HK-2 (cell line): ENCODE measurements around the gene BIRC2.

Source experiments
- DNase-seq: peaks from one replicate; pipeline ENCODE4 v3.0.0-alpha.2; 2018; ENCODE audit not compliant: unreplicated experiment

The BIRC2 gene

GRCh38 chr11:102401905-102402304 lies 54.9 kb downstream of the BIRC2 start:
- DNase-seq: no peak

DNA sequence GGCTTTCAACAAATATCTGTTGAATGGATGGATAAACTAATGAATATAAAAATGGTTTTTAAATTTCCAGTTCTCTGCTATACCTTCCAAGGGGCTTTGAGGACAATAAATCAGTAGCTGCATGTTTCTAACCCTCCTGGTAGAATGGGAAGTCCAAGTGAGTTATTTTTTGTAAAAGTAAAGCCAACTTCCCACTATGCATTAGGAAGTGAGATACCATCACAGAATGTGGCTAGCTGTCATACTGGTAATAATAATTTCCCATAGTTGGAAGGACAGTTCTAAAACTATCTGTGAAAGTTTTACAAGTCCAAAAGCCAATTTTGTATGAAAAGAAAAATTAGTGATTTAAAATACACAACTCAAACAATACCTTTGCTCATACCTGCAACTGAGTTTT lies 55.5 kb downstream of the BIRC2 start:
- DNase-seq: no peak

DNA sequence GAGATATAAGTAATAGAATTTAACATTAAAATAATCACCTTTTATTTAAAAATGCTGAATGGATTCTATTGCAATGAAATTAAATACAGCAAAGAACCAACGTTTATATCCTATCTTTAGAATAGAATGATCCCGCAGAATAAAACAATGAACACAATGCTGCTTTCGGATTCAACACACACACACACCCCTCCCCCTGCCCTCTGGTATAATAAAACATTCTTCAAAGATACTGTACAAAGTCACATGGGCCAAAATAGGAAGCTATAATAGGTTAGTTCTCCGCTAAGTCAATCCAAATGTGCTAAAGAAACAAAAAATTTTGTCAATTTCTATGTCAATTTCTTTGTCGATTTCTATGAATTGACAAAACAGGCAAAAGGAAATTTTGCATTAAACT lies 58.5 kb downstream of the BIRC2 start:
- DNase-seq: no peak

DNA sequence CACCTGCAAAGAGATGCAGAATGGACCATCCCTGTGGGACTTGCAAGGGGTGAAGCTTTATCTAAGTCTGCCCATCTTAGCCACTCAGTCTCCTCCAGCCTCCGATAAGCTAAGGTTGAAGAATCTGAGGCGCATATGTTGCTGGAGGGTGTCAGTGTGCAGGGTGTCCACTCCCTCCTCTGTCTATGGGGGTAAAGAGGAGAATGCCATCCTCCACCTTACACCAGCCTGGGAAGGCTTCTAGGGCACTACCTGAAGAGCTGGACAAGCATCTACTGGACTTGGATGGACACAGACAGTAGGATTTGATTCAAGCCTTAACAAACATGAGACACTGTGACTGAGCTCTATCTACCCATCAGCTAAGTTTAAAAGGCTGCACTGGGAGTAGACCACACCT lies 59.1 kb downstream of the BIRC2 start:
- DNase-seq: no peak

GRCh38 chr11:102407901-102408300 lies 60.9 kb downstream of the BIRC2 start:
- DNase-seq: no peak

- no peak for DNase-seq
Observed at GRCh38 chr11:102408339-102408738, 61.3 kb downstream of the BIRC2 start.

DNA sequence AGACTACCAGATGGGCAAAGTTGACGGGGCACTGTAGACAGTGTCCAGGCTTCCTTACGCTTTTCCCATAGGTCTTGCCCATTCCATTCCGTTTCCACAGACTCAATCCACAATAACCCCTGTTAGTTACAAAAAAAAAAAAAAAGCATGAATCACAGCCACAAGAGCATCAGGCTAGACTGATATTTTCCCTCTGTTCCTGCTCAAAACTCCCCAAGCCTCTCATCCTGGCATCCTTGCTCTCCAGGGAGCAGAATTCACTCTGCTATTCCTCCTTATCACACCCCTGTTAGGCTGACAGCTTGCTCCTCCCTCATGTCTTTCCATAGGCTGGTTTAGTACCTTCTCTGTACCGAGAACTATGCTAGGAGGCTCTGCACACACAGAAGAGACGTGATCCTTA lies 63.4 kb downstream of the BIRC2 start:
- no peak for DNase-seq

DNA sequence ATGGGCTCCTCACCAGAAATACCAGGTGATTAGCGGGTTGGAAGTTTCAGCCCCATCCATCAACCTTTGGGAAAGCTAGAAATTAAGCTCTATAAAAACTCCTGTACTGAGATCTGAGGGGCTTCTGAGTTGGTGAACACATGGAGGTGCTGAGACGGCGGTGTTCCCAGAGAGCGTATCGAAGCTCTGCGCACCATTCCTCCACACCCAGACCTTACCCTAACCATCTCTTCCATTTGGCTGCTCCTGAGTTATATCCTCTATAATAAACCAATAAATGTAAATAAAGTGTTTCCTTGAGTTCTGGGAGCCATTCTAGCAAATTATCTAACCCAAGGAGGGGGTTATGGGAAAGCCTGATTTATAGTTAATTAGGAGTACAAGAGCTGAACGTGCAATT lies 64.1 kb downstream of the BIRC2 start:
- DNase-seq: no peak

- DNase-seq: no peak
Observed at GRCh38 chr11:102413497-102413896, 66.5 kb downstream of the BIRC2 start.

GRCh38 chr11:102414559-102414958 lies 67.5 kb downstream of the BIRC2 start:
- no peak for DNase-seq

DNA sequence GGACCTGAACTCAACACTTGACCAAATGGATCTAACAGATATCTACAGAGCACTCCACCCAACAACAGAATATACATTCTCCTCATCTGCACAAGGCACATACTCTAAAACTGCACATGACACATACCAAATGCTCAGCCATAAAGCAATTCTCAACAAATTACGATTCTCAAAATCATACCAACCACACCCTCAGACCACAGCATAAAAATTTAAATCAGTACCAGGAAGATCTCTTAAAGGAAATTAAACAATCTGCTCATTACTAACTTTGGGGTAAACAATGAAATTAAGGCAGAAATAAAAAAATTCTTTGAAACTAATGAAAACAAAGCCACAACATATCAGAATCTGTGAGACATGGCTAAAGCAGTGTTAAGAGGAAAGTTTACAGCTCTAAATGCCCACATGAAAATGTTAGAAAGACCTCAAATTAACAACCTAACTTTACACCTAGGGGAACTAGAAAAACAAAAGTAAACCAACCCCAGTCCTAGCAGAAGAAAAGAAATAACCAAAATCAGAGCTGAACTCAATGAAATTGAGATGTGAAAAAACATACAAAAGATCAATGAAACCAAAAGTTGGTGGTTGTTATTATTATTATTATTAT lies 68.4 kb downstream of the BIRC2 start:
- DNase-seq: no peak

DNA sequence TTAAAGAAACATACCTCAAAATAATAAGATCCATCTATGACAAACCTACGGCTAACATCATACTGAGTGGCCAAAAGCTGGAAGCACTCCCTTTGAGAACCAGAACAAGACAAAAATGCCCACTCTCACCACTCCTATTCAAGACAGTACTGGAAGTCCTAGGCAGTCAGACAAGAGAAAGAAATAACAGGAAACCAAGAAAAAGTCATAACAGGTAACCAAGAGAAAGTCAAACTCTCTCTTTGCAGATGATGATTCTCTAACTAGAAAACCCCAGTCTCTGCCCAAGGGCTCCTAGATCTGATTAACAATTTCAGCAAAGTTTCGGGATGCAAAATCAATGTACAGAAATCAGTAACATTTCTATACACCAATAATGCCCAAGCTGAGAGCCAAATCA lies 70.0 kb downstream of the BIRC2 start:
- DNase-seq: no peak

DNA sequence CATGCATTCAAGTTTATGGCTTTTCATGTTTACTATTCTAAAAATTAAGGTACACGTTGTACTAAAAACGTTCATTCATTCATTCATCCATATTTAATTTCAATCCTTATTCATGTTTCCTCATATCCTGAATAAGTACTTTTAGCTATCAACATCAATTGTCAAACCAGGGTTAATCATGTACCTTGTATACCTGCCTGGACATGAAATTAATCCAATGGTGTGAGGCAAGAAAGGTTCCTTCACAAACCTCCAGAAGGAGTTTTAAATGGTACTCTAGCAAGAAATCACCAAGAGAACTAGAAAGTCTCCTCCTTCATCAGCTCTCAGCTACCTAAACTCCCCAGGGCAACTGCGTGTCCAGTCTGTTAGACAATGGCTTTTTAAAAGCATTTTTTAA lies 72.2 kb downstream of the BIRC2 start:
- no peak for DNase-seq

DNA sequence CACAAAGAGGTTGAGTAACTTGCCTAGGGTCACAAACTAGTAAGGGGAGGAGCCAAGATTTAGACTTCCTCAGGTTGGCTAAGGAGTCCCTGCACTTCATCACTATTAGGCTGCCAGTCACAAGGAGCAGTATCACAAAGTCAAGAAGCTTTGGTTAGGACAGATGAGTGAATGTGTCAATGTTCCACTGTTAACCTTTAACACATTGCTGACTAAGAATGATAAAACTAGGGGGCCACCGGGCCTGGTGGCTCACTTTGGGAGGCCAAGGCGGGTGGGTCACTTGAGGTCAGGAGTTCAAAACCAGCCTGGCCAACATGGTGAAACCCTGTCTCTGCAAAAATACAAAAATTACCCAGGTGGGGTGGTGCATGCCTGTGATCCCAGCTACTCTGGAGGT lies 73.5 kb downstream of the BIRC2 start:
- DNase-seq: no peak

- DNase-seq: no peak
Observed at GRCh38 chr11:102421261-102421660, 74.2 kb downstream of the BIRC2 start.

DNA sequence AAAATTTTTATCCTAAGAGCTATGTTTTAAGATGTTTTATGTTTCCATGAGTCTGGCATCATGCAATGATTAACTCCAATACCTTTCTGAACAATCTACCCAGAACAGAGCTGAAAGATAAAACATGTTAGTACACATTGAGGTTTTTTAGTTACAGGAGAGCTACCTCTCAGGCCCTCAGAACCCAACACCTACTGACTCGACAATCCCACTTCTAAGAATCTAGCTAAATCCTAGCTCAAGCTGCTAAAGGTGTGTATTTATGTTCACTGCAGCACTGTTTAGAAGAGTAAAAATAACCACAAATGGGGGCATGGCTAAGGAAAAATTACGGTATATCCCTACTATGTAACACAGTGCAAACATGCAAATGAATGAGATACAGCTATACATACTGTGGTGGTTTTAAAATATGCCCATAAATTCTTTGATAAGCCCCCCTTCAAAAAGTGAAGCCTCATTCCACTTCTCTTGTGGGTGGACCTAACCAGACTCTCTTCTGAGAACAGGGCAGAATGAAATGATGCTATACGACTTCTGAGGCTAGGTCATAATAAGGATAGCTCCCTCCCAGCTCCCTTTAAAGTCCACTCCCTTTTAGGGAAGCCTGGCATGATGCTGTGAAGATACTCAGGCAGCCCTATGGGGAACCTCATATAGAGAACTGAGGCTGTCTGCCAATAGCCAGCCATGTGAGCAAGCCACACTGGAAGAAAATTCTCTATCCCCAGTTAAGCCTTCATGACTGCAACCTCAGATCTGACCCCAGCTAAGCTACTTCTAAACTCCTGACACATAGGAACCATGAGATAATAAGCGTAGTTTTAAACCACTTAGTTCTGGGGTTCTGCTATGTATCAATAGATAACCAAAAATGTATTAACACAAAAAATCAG lies 76.1 kb downstream of the BIRC2 start:
- no peak for DNase-seq

- no peak for DNase-seq
Observed at GRCh38 chr11:102423936-102424335, 76.9 kb downstream of the BIRC2 start.

DNA sequence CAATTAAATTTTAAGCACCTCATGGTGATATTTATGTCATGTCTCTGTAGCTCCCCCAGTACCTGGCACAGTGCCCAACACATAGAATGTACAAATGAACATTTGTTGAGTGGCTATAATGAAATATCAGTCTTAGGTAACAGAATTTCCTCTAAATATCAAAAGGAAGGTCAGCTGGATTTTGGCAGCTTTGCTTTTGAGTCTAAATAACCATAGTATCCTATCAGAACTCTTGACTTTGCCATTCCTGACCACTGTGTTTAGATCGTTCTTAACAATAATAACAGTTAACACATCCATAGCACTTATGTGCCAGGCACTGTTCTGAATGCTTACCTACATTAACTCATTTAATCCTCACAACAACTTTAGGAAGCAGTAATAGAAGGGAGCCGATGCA lies 79.0 kb downstream of the BIRC2 start:
- no peak for DNase-seq

- no peak for DNase-seq
Observed at GRCh38 chr11:102426570-102426969, 79.6 kb downstream of the BIRC2 start.

DNA sequence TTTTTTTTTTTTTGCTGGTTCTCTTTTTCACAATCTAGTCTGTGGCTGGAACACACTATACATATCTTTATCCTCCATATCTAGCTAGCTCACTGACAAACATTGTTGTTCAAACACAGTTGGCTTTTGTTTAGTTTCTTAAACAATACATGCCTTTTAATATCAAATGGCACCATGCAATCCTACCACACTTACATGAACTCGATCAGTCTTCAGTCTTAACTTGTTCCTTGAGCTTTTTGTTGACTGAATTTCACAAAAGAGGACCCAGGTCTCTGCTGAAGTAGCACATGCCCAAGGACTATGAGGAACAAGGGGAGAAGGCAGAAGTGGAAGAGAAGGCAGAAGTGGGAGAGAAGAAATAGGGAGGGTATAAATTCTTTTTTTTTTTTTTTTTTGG lies 80.1 kb downstream of the BIRC2 start:
- no peak for DNase-seq
